DOHH2 (cell line): Measurements from ENCODE around the gene SLC38A3.

ENCODE experiments used
- EZH2phosphoT487 ChIP-seq: fragments of 200-600 bp; sonication (generic); IDR thresholded peaks from 2 replicates; pipeline ENCODE4 v1.6.1; 2017; ENCODE audit warnings: borderline replicate concordance, mild to moderate bottlenecking, antibody characterized with exemption, low read length, moderate library complexity, mixed read lengths
- TF ChIP-seq, protein P1 (sequence below): fragments of 200-600 bp; sonication (generic); IDR thresholded peaks from one replicate; pipeline ENCODE4 v1.5.1; 2014; ENCODE audit warnings: antibody characterized with exemption, mild to moderate bottlenecking, low read depth, low read length; ENCODE audit not compliant: poor library complexity, severe bottlenecking

DNA sequence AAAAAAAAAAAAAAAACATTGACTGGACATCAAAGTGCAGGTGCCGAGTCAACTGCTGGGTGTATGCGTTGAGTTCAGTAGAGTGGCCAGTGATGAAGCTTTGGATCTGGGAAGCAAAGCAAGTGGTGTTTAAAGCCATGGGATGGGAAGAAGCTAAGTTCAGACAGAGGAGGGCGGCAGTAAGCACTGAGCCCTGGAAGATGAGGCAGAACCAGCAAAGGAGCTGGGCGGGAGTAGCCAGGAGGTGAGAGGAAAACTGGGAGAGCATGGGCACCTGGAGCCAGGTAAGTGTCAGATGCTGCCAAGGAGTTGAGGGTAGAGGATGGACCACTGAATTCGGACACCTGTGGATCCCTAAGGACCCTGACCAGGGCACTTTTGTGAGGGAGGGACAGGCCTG lies 19.6 kb downstream of the SLC38A3 start:
- TF ChIP-seq, protein P1, sequence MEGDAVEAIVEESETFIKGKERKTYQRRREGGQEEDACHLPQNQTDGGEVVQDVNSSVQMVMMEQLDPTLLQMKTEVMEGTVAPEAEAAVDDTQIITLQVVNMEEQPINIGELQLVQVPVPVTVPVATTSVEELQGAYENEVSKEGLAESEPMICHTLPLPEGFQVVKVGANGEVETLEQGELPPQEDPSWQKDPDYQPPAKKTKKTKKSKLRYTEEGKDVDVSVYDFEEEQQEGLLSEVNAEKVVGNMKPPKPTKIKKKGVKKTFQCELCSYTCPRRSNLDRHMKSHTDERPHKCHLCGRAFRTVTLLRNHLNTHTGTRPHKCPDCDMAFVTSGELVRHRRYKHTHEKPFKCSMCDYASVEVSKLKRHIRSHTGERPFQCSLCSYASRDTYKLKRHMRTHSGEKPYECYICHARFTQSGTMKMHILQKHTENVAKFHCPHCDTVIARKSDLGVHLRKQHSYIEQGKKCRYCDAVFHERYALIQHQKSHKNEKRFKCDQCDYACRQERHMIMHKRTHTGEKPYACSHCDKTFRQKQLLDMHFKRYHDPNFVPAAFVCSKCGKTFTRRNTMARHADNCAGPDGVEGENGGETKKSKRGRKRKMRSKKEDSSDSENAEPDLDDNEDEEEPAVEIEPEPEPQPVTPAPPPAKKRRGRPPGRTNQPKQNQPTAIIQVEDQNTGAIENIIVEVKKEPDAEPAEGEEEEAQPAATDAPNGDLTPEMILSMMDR: no peak
- TF ChIP-seq EZH2phosphoT487: no peak
